Retinal pigment epithelial cell (primary cell): ENCODE measurements around the gene PILRB.

Source experiments
- DNase-seq: peaks from one replicate; pipeline ENCODE4 v3.0.0-alpha.2; 2010; ENCODE audit warnings: low read depth
- H3K4me3 ChIP-seq: 2 replicates; pipeline ENCODE4 v1.5.1; 2011; ENCODE audit warnings: mild to moderate bottlenecking, low read length, control low read depth, moderate library complexity
- CTCF ChIP-seq: conservative IDR thresholded peaks from 2 replicates; pipeline ENCODE4 v1.5.1; 2011; ENCODE audit warnings: low read depth, low read length, control low read depth, inconsistent platforms

Gene PILRB

DNA sequence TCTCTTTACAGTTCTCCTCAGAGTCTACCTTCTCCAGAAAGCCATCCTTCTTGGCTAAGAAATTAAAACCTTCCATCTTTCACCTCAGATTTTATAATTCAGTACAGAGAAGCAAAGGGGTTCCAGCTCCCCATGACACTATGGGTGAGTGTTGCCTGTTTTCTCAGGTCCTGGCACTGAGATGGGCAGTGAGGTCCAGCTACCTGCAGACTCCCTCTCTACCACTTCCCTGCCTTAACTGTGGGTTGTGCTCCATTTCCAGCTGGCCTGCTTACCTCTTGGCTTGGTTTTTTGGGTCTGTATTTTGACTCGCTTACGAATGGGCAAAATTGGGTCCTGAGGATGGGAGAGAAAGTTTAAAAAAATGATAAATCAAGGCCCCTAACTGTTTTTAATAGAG is 44.3 kb downstream of the PILRB start:
- no peak overlapping the region for H3K4me3 ChIP-seq
- no peak for DNase-seq
- TF ChIP-seq CTCF, result no peak

DNA sequence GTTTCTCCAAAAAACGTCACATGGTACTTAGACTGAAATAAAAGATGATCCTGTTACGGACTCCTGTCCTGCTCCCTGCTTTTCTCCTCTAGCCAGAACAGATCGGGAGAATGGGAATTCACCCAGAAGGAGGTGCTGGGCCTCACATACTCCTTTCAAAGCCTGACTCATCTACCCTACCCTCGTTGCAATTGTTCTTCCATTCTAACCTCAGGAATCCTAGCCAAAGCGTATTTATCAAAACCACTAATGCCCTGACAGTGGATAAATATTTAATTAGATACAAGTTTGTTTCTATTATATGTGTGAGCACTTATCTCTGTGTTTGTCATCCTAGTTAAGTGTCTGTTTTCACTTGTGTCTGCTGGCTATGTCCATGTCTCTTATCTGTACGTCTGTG is 48.9 kb downstream of the PILRB start:
- TF ChIP-seq CTCF, result no peak
- no peak for DNase-seq
- H3K4me3 ChIP-seq, result no peak overlapping the region

GRCh38 chr7:100407285-100408180 is 49.6 kb downstream of the PILRB start:
- peak; percentile 30 for DNase-seq
- no peak overlapping the region for H3K4me3 ChIP-seq
- TF ChIP-seq CTCF, result peak; percentile 78

DNA sequence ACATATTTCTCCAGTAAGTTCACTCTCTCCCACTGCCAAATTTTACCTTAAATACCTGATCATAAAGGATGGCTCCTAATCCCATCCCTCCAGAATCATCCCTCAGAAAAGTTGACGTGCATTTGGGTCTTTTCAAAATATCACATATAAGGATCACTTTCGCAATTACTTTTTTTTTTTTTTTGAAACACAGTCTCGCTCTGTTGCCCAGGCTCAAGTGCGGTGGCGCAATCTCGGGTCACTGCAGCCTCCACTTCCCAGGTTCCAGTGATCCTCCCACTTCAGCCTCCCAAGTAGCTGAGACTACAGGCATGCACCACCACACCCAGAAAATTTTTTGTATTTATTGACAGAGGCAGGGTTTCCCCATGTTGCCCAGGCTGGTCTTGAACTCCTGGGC is 53.2 kb downstream of the PILRB start:
- H3K4me3 ChIP-seq, result no peak overlapping the region
- no peak for TF ChIP-seq CTCF
- no peak for DNase-seq

- no peak for TF ChIP-seq CTCF
- DNase-seq, result no peak
- no peak overlapping the region for H3K4me3 ChIP-seq
Observed at GRCh38 chr7:100413346-100413745, 55.4 kb downstream of the PILRB start.

DNA sequence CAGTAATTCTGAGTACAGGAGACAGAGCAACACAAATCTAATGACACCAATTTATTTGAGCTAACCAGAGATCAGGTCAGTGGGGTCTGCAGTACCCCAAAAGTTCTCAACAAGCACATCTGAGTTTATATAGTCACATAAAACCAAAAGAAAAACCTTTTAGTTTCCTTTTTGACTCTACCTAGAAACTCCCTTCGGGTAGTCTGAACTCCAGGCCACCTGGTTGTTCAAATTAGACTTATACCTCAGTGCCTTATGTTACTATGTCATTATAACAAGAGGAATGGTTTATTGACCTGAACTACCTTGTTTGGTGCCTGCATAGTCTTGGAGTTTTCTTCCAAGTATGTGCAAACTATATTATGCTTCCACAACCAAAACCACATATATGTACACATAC is 56.0 kb downstream of the PILRB start:
- no peak for DNase-seq
- no peak overlapping the region for H3K4me3 ChIP-seq
- TF ChIP-seq CTCF, result no peak

DNA sequence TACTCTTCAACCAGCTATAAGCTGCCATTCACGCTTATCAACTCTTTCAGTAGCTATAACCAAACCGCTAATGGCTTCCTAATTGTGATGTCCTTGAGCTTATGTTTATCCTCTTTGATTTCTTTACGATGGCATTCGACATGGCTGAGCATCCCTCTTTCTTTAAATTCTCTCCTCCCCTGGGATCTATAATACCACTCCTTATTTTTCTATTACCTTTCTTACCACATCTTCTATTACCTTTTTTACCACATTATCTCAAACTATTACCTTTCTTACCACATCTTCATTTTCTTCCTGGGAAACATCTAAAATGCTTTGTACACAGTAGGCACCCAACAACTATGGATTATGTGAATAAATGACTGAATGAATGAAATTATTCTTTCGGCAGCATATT is 57.5 kb downstream of the PILRB start:
- no peak for DNase-seq
- no peak for TF ChIP-seq CTCF
- no peak overlapping the region for H3K4me3 ChIP-seq
